OCI-M2 (cell line): Measurements from ENCODE around the gene CTNNAL1.
"Not testable (repeated sequence)": the region's sequence is repeated elsewhere in the genome, so short reads cannot be mapped to it uniquely, and the experiment has no call there.

ENCODE experiments used
- DNase-seq: peaks from one replicate; lab custom pipeline; 2025; ENCODE audit not compliant: unreplicated experiment; lab: John Stamatoyannopoulos, UW

Gene CTNNAL1, protein sequence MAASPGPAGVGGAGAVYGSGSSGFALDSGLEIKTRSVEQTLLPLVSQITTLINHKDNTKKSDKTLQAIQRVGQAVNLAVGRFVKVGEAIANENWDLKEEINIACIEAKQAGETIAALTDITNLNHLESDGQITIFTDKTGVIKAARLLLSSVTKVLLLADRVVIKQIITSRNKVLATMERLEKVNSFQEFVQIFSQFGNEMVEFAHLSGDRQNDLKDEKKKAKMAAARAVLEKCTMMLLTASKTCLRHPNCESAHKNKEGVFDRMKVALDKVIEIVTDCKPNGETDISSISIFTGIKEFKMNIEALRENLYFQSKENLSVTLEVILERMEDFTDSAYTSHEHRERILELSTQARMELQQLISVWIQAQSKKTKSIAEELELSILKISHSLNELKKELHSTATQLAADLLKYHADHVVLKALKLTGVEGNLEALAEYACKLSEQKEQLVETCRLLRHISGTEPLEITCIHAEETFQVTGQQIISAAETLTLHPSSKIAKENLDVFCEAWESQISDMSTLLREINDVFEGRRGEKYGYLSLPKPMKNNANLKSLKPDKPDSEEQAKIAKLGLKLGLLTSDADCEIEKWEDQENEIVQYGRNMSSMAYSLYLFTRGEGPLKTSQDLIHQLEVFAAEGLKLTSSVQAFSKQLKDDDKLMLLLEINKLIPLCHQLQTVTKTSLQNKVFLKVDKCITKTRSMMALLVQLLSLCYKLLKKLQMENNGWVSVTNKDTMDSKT

DNA sequence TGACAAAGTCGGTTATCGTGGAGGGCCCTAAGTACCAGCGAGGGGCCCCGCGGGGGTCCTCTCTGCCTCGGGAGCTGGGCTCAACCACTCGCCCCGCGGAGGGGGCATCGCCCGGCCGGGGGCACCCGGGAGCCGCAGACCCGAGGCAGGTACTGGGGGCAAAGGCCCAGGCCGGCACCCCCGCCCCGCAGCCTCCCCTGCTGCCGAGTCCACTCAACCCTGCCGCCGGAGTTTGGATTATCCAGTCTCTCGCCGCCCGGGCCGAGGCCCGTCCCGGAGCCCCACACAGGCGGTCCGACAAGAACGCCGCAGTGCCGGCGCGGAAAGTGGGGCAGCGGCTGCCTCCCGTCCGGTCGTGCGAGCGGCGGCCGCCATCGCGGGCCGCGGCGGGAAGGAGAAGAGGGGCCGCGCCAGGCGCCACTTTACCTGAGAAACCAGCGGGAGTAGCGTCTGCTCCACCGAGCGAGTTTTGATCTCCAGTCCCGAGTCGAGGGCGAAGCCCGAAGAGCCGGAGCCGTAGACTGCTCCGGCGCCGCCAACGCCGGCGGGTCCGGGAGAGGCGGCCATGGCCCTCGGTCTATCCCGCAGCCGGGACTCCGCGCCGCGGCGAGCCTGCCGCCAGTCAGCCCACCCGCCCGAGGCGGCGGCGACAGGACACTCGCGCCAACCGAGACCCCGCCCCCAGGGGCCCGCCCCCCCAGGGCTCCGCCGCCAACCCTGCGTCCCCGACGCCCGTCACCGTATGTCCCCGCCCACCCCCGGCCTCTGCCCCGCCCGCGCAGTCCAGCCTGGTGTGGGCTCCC is at the start of gene CTNNAL1:
Gene CTNNAL1, minus strand, starts transcription at position 624 of the 803 bp plus-strand sequence. Its CDS starts 57 bp downstream, at position 567.
- DNase-seq, result peak; percentile 13

DNA sequence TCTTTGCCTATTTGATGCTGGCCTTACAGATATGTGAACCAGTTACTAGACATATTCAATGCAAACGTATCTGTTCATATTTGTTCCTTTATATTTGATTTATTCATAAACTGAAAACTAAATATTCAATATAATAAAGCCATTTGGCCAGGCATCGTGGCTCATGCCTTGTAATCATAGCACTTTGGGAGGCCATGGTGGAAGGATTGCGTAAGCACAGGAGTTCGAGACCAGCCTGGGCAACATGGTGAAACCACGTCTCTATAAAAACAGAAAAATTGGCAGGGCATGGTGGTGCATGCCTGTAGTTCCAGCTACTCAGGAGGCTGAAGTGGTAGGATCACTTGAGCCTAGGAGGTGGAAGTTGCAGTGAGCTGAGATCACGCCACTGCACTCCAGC is 49.2 kb upstream of the CTNNAL1 start:
- no peak for DNase-seq

DNA sequence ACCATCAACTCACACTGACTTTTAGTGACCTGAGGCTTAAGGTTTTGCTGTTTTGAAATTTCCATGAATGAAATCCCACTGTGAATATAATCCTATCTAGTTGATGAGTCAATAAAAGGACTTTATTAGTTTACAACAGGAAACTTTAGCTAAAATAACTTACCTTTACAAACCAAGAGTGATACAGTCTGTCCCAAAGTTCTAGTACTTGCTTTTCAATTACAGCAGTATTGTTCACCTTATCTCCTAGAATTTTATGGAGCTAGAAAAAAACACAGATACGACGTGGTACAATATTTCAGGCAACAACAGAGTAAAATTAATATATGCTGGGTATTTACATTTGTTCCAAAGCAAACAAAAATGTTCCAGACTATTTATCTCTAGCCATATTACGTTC is 46.9 kb upstream of the CTNNAL1 start:
- no peak for DNase-seq

DNA sequence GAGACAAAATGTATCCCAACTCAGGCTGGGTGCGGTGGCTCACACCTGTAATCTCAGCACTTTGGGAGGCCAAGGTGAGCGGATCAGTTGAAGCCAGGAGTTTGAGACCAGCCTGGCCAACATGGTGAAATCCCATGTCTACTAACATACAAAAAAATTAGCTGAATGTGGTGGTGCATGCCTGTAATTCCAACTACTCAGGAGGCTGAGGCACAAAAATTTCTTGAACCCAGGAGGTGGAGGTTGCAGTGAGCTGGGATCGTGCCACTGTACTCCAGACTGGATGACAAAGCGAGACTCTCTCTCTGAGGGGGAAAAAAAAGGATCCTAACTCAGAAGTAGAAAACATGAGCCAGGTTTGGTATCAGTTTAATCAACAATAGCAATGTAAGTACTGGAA is 39.8 kb upstream of the CTNNAL1 start:
- DNase-seq, result not testable (repeated sequence)

DNA sequence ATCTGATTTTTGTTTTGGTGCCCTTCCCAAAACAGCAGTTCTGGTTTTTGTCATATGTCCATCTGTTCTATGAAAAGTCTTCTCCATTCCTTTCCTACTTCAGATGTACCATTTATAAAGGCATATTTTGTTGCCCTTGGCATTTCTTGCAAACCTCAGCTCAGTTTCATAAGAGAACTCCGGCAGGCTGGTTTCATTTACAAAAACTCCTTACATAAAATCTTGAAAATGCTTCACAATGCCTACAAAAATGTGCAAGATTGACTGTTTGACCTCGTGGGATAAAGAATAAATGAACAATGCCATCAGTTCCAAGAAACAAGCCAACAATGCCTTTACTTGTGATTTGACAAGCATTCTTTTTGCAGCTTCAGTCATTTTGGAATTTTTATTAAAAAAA is 39.1 kb upstream of the CTNNAL1 start:
- DNase-seq, result no peak

DNA sequence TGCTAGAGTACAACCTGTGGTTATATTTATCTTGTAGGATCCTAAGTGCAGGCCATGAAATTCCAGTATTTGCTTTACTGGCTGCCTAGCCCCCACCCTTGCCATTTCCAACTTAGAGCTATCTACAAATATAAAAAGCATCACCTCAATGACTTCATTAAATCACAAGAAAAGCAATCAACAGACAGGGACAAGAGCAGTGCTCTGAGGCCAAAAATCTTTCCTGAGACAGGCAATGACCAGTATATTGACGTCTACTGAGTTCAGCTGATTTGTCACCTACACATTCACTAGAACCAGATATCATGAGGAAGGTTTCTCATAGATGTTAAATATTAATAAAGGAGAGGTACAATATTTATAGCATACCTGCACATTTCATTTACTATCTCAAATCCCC is 38.4 kb upstream of the CTNNAL1 start:
- no peak for DNase-seq

DNA sequence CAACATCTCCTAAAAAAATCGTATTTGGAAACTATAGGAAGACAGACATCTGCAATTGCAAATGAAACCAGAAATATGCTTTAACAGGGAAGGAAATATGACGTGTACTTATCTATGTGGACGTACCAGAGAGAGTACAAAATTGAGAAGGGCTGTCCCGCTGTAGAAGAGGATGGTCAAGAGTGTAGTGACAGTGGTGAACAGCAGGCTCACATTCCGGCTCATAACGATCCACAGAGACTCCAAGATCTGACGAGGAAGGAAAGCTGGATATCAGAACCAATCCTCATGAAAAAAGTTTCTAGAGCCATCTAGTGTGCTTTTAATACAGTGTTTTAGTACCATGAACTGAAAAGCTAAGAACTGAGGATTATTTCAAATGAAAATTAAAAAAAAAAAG is 37.1 kb upstream of the CTNNAL1 start:
- no peak for DNase-seq

DNA sequence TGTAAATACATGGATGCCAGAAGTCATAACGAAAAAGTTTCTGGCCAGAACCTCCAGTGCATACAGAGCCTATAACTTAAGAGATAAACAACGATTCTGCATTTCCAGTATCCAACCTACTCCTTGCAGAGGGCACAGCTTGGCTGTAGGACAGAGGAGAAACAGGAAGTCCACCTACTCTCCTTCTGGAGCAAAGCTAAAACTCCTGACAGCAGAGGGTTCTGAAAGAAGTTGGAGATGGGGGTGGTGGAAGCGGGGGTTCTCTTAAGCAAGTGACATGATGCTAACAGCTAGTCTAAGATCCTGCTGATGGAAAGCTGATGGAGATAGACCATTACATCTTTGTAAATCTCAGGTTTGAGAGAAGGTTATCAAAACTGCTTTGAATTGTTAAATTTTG is 35.5 kb upstream of the CTNNAL1 start:
- DNase-seq, result no peak

DNA sequence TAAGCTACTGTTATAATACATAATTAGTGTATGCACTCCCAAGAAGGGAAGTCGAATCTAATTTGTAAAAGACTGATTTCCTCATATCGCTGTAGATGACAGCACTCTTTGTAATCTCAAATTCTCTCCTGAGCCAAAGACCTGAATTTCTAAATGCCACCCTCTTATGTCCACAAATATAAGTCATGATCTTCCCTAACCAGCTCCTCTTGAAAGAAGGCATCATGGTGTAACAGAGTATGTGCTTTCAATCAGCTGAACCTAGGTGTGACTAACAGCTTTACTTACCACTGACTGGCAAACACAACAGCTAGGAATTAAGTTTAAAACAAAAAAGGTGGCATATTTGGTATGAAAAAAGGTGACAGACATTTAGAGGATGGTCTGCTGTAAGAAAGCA is 34.0 kb upstream of the CTNNAL1 start:
- DNase-seq, result no peak

DNA sequence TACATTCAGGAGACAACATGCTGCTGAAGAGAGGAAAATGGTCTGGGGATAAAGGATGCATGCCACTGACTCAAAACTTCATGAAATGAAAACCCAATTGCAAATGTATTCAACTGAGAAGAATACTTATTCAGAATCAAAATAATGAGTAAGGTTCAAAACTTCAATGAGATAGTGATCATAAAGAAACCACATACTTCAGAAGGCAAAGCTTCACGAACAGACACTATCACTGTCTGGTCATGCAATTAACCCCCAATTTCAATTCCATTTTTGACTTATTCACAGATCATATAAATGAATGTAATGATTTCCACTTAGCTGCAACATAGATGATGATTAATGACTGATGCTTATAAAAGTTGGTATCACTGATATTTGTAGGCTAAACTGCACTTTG is 33.0 kb upstream of the CTNNAL1 start:
- no peak for DNase-seq

DNA sequence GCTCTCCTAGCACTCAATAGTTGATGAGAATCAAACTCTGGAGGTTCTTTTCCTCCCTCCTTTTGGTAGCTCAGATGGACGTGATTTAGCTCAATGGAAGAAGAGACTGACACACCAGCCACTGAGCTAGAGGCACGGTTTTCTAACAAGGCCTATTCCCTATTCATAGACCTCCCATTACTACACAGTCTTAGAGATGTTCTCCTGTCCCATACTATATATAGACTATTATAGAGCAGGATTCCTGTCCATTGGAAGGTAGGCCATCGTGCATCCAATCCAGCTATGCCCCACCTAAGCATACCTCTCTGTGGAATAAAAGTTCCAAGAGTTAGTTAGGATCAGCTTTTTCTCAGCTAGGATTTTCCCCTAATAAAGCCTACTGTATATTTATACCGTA is 30.3 kb upstream of the CTNNAL1 start:
- DNase-seq, result no peak

DNA sequence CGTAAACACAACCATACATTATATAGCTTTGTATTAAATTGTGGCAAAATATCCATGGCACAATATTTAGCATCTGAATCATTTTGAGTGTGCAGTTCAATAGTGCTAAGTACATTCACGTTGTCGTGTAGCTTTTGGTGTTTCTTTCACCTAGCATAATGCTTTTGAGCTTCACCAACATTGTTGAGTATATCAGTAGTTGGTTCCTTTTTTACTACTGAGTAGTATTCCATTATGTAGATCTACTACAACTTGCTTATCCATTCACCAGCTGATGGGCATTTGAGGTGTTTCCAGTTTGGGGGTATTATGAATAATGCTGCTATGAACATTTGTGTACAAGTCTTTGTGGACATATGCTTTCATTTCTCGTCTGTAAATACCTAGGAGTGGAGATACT is 27.3 kb upstream of the CTNNAL1 start:
- no peak for DNase-seq

DNA sequence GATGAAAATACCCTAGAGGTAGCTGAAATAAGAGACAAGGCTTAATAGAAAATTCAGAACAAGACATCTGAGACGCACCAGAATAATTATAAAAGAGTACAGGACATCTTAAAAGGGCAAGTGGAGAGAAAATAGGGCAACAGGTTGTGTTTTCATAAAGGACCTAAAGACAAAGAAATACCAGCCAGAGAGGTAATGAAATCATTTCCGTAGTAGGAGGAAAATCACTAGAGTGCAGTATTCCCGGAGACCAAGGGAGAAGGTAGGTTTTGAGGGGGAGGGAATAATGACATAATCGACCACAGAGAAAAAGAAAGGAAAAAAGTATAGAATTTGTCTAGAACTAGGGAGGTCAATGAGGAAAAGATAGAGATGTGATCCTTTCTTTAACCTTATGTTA is 26.2 kb upstream of the CTNNAL1 start:
- DNase-seq, result no peak

DNA sequence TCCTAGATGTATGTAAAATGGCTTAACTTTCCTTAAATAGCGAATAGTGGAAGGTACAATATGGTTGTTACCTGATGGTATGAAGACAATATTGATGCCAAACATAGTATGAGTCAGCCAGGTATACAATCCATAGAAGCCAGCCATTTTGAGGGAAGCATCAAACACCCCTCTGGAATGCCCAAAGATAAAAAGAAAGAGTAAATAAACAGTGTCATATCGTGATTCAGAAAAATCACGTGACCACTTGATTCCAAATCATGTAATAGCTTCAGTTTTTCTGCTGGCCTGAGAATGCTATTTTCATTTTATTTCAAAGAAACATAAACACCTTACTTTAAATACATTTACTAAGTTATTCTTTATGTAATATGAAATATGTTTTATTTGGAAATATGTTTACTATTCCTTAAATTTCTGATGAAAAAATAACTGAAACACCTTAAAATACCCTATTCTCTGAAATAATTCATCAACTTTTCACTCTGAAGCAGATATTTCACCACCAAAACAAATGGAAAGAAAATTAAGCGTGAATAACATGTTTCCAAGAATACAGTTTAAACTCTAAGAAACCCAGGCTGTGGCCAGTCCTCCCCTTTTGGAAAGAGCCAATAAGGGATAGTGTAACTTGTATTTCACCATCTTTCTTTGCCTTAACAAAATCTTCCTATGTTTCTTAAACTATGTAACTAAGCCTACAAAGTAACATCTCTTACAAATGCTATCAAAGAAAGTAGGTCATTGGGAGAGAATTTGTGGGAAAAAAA is 24.8 kb upstream of the CTNNAL1 start:
- DNase-seq, result no peak

DNA sequence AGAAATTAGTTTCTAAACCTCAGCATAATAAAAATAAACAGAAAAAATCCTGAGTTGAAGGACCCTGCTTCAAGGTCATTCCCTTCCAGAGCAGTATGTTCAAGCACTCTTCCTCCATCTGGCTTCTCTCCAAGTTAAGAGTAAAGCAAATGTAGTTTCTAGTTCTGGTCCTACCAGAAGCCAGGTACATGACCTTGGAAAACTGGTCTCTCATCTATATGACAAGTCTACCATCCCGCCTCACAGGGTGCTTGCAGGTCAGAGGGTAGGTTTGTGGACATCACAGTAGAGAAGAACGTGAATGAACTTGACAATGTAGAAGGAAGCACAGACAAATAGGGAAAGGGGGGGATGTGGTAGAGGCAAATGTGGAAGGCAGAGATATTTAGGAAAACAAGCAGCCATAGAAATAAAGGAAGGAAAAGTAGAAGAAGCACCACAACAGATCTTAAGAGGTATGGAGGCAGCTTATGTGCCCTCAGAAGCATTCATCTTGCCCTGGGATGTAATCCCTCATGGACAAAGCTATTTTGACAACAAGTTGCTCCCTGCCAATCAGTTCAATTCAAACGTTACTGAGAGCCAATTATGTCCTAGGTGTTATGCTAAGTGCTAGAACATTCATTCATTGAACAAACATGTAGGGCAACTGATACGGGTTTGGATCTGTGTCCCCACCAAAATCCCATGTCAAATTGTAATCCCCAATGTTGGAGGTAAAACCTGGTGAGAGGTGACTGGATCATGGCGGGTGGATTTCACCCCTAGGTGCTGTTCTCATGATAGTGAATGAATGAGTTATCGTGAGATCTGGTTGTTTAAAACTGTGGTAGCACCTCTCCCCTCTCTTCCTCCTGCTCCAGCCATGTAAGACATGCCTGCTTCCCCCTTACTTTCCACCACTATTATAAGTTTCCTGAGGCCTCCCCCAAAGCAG is 23.7 kb upstream of the CTNNAL1 start:
- DNase-seq, result no peak

DNA sequence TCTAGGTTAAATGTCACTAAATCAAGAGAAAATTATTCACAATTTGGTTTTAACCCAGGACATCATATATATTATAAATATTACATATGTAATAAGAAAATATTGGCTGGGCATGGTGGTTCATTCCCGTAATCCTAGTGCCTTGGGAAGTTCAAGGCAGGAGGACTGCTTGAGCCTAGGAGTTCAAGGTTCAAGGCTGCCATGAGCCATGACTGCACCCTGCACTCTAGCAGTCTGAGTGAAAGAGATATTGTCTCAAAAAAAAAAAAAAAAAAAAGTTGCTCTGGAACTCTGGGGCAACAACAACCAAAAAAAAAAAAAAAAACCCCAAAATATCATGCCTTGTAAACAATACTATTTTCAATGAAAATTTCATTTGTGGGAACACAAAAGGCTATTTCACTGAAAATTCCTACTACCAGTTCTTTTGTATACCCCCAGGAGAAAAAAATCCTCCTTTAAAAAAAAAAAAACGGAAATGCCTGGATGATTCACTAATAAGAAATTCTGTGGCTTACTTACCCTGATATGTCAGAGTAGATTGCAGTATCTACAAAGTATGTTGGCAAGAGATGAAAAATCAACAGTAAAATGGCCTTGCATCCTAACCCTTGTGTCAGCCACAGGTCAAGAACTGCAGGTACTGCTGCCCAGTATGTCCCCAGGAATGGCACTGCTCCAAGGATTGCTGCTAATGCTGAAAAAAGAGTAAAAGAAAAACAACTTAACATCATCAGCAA is 22.6 kb upstream of the CTNNAL1 start:
- DNase-seq, result no peak

DNA sequence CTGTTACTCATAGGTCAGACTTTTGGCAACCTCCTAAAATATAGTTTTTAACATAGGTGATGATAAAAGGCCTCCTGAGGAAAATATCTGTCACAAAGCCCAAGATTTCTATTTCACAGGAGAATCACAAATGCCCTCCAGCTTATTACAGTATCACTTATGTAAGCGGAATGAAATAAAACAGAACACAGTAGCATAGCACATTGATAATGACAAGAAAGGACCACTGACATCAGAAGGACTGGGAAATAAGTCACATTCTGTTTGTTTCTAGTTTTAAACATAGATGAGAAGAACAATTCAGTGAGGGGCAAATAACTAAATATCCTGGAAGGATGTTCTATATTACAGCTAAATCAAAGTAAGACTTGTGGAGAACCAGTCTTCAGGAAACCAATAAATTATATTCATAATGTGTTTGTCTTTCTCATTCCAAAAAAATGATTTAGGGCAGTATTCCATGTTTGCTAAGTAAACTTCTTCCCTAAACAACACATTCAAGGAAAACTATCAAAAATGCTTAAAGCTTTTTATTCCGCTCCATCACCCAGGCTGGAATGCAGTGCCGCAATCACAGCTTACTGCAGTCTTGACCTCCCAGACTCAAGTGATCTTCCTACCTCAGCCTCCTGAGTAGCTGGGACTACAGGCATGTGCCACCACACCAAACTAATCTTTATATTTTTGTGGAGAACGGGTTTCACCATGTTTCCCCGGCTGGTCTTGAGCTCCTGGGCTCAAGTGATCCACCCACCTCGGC is 20.8 kb upstream of the CTNNAL1 start:
- no peak for DNase-seq

DNA sequence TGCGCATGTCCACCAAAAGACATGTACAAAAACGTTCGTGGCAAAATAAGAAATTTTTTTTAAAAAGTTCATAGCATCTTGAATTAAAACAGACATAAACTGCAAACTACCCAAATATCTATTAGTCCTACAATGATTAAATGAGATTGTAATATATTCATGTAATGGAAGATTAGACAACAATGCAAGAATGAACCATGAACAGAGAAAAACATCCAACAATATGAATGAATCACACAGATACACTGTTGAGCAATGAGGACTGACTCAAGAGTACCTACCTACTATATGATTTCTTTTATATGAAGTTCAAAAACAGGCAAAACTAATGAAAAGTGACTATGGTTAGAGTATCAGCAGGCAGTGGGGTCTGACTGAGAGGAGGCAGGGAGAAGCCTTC is 17.9 kb upstream of the CTNNAL1 start:
- no peak for DNase-seq
